GM21515 (cell line): ENCODE measurements around the gene ENO1.

Experiments
- ATAC-seq: cut with Tn5 transposase; IDR thresholded peaks from one replicate; pipeline ENCODE4 v1.9.1; 2021; ENCODE audit not compliant: unreplicated experiment

Gene ENO1

GRCh38 chr1:8871965-8872399, 6.5 kb downstream of the ENO1 start:
- ATAC-seq: no peak

- no peak for ATAC-seq
Observed at GRCh38 chr1:8871539-8871935, 6.9 kb downstream of the ENO1 start.

- no peak for ATAC-seq
Observed at GRCh38 chr1:8870616-8871538, 7.6 kb downstream of the ENO1 start.

GRCh38 chr1:8870103-8870502, 8.4 kb downstream of the ENO1 start:
- no peak for ATAC-seq

GRCh38 chr1:8867878-8868567, 10.5 kb downstream of the ENO1 start:
- ATAC-seq: no peak

GRCh38 chr1:8866792-8867415, 11.6 kb downstream of the ENO1 start:
- ATAC-seq: no peak

- no peak for ATAC-seq
Observed at GRCh38 chr1:8866173-8866791, 12.2 kb downstream of the ENO1 start.

- ATAC-seq: no peak
Observed at GRCh38 chr1:8864713-8865344, 13.7 kb downstream of the ENO1 start.

GRCh38 chr1:8863794-8864233, 14.7 kb downstream of the ENO1 start:
- ATAC-seq: no peak

- ATAC-seq: no peak
Observed at GRCh38 chr1:8863138-8863537, 15.3 kb downstream of the ENO1 start.

GRCh38 chr1:8862528-8862927, 16.0 kb downstream of the ENO1 start:
- ATAC-seq: no peak

GRCh38 chr1:8860738-8861516, 17.6 kb downstream of the ENO1 start:
- ATAC-seq: no peak

GRCh38 chr1:8858888-8859706, 19.4 kb downstream of the ENO1 start:
- no peak for ATAC-seq

GRCh38 chr1:8858112-8858668, 20.3 kb downstream of the ENO1 start:
- ATAC-seq: no peak

GRCh38 chr1:8856689-8857412, 21.6 kb downstream of the ENO1 start:
- ATAC-seq: no peak

- ATAC-seq: no peak
Observed at GRCh38 chr1:8854240-8854639, 24.2 kb downstream of the ENO1 start.

GRCh38 chr1:8851060-8851459, 27.4 kb downstream of the ENO1 start:
- no peak for ATAC-seq
